Hematopoietic multipotent progenitor cell treated with erythropoietin and hydrocortisone succinate and interleukin-3 and kit ligand, for 6 days (in vitro differentiated cells): ENCODE measurements around the gene MID2.
"Not testable (repeated sequence)": the region's sequence is repeated elsewhere in the genome, so short reads cannot be mapped to it uniquely, and the experiment has no call there.

Experiments used
- DNase-seq: peaks from one replicate; pipeline ENCODE4 v3.0.0-alpha.2; 2015

Gene MID2

GRCh38 chrX:107825698-107826237, at the start of gene MID2:
TSS of gene MID2 (plus strand) at chrX:107825866. CDS start at chrX:107826427, 561 bp downstream.
- peak; percentile 13 for DNase-seq

GRCh38 chrX:107776649-107777535, 48.8 kb upstream of the MID2 start:
- peak; percentile 93 for DNase-seq

- no peak for DNase-seq
These were observed 48.2 kb upstream of the MID2 start, which contains the start of gene NCBP2L for GRCh38 chrX:107777536-107777832. TSS of gene NCBP2L (plus strand) at chrX:107777733. CDS start at chrX:107794221, 16,488 bp downstream.

GRCh38 chrX:107780525-107780924, 45.1 kb upstream of the MID2 start:
- DNase-seq: no peak

- DNase-seq: no peak
These were observed 37.8 kb upstream of the MID2 start for GRCh38 chrX:107787827-107788226.

- DNase-seq: peak; percentile 13
These were observed 21.2 kb upstream of the MID2 start for GRCh38 chrX:107804427-107804826.

- DNase-seq: no peak
These were observed 20.5 kb upstream of the MID2 start for GRCh38 chrX:107805179-107805578.

GRCh38 chrX:107810053-107810452, 15.6 kb upstream of the MID2 start:
- not testable (repeated sequence) for DNase-seq

- no peak for DNase-seq
These were observed 6.7 kb upstream of the MID2 start for GRCh38 chrX:107818900-107819521.

GRCh38 chrX:107823042-107823441, 2.6 kb upstream of the MID2 start:
- no peak for DNase-seq

GRCh38 chrX:107823456-107823855, 2.2 kb upstream of the MID2 start:
- no peak for DNase-seq

- DNase-seq: peak; percentile 28
These were observed 768 bp downstream of the MID2 start for GRCh38 chrX:107826238-107827029.

GRCh38 chrX:107827030-107827831, 1.6 kb downstream of the MID2 start:
- DNase-seq: peak; percentile 14

GRCh38 chrX:107827852-107828251, 2.2 kb downstream of the MID2 start:
- DNase-seq: no peak

- no peak for DNase-seq
These were observed 4.2 kb downstream of the MID2 start for GRCh38 chrX:107829878-107830277.

- no peak for DNase-seq
These were observed 5.5 kb downstream of the MID2 start for GRCh38 chrX:107831071-107831730.

GRCh38 chrX:107834275-107835201, 8.9 kb downstream of the MID2 start:
- DNase-seq: no peak

- DNase-seq: no peak
These were observed 11.3 kb downstream of the MID2 start for GRCh38 chrX:107836958-107837357.

- no peak for DNase-seq
These were observed 15.3 kb downstream of the MID2 start for GRCh38 chrX:107840971-107841370.

GRCh38 chrX:107842715-107843400, 17.2 kb downstream of the MID2 start:
- no peak for DNase-seq
